NCI-H187 (cell line): ENCODE measurements around the gene TLX3.

Source experiments
- DNase-seq, 2 experiments: peaks; one replicate each; lab custom pipeline; 2025; lab: John Stamatoyannopoulos, UW

Gene TLX3

GRCh38 chr5:171306166-171306565, 2.9 kb upstream of the TLX3 start:
- DNase-seq: no peak

DNA sequence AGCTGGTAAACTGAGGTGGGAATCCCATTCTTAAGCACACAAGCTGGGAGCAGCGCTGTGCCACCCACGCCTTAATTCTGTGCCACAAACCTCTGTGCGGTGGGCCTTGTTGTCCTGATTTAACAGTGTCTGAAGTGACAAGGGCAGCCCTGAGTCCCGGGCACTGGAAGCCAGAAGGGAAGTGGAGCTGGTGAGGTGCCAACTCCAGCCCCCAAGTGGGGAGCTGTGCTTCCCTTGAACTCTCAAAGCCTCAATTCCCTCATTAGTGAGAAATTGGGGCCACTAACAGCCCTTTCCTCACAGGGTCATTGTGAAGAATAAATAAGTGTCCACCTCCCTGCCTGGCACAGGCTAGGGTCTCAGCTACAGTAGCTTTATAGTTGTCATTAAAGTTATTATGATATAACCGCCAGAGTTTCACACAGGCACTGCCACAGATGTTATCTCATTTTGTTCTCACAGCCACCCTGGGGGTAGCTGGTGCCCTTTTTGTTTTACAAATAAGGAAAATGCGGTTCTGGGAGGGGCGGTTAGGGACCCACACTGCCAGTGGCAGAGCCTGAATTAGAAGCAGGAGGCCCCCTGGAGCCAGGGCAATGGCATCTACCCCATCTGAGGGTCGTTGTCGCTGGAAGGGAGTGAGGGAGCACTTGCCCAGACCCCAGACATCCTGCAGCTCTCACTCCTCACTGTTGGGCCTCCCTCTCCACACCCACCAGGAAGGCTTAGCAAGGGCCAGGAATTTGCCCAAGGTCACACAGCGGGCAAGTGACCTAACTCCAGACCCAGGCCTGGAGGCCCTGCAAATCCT, 2.1 kb upstream of the TLX3 start:
- DNase-seq: no peak

DNA sequence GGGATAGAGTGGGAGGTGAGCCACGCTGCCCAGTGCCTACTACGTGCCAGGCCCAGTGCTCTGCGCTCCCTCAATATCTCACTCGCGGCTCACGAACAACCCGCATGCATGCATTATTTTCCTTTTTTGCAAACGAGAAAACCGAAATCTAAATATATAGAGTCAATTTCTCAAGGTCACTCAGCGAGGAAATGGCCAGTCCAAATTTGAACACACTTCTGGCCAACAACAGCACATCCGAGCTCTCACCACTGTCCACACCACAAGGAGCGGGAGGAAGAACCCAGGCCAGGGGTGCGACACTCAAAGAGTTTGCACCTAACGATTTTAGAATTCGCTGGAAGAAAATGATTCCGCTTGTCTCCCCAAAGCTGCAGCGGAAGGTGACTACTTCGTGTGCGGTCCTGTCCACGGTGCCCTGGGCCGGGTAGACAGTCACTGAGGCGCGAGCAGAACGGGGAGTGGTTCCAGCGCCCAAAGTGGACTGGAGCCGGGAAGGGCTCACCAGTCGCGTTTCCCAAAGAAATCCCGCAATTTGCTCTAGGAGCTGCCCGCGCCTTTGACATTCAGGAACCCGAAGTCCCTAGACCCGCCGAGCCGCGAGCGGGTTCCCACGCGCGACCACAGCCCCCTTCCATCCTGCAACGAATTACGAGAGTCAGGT, 1.1 kb upstream of the TLX3 start:
- DNase-seq: no peak

DNA sequence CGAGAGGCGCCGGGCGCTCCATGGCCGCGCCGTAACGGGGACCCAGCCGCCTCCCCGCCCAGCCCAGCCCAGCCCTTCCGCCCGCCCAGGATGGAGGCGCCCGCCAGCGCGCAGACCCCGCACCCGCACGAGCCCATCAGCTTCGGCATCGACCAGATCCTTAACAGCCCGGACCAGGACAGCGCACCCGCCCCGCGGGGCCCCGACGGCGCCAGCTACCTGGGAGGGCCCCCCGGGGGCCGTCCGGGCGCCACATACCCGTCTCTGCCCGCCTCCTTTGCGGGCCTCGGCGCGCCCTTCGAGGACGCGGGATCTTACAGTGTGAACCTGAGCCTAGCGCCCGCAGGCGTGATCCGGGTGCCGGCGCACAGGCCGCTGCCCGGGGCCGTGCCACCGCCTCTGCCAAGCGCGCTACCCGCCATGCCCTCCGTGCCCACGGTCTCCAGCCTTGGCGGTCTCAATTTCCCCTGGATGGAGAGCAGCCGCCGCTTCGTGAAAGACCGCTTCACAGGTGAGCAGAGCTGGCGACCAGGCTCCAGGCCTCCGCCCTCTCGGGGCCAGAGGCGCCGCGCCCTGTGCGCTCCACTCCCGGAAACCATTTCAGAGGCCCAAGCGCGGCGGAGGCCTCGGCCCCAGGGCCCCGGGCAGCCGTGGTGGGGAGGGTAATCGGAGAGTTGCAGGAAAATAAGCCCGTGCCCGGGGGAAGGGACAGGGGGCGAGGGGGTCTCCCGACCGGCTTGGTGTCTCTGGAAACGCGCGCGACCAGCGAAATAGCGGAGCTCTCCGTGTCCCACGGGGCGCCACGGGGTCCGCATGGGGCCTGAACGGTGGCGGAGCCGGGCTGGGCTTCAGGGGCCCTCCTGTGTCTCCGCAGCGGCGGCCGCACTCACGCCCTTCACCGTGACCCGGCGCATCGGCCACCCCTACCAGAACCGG, 496 bp downstream of the TLX3 start:
- DNase-seq: no peak

DNA sequence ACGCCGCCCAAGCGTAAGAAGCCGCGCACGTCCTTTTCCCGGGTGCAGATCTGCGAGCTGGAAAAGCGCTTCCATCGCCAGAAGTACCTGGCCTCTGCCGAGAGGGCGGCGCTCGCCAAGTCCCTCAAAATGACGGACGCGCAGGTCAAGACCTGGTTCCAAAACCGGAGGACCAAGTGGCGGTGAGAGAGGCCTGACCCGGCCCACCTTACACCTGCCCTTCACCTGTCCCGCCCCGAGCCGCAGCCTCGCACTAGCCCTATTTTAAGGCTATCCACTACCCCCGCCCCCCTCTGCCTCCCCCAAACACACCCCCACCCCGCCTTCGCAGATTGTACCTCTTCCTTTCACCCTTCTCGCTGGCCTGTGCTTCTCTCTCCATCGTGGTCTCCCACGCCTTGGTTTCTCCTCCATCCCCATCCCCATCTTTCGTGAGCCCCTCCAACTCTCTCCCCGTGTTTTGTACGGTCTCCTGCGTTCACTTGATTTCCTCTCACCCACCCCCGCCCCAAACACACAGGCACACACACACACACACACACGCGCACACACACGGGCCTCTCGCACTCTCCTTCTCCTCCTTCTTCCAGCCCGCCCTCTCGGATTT, 1.3 kb downstream of the TLX3 start:
- DNase-seq: no peak

DNA sequence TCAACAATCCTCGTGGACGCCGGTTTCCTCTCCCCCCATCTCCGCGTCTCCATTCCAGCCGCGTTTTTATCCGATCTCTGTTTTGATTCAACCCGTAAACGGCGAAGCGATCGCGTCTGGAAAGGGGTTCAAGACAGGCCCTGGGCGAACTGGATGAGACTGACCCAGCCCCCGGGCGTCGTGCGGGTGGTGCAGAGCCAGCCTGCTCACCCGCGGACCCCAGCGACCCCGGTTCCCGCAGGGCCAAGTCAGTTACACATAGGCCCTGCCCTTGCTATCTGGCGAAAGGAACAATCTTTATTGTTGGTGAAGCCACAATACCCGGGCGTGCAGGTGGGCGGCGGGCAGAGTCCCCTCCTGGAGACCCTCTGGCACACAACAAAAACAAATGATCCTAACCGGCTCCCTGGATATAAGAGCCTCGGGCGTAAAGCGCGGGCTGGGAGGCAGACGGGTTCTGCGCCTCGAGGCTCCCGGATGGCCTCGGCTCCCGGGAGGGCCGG, 1.8 kb downstream of the TLX3 start:
- DNase-seq: no peak

GRCh38 chr5:171311322-171312077, 2.5 kb downstream of the TLX3 start:
- DNase-seq: peak in 1 of 2 experiments; percentile 14

DNA sequence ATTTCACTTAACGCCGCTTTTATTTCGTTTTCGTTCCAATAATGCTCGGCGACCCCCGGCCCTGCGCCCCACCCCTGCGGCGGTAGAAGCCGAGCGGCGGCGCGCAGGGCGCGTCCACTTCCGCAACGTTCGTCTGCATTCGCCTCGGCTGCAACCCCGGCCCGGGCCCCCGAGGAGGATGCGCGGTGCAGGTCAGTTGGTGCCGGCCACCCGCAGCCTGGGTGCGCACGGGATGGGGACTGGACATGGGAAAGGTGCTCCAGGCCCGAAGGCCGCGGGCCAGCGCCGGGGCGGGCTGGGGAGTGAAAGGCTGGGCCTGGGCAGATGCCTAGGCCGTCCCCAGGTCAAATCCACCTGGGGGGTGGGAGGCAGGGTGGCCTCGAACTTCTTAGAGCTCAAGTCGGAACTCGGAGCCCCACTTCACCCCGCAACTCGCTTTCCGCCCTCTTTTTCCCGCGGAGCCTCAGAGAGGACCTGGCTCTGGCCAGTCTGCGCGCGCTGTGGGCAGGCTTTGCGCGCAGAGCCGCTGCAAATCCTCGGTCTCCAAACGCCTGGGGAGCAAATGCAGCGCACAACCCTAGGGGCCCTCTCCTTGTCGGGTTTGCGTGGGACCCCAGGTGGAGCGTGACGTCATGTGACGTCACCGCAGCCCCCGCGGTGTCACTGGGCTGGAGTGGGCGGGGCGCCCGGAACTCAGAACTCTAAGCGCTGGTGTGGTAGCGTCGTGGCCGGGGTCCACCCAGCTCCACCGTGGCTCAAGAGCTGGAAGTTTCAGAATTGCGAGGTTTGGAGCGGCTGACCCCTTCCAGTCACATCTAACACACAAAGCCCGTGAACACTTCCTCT, 3.3 kb downstream of the TLX3 start:
- DNase-seq: no peak

- no peak for DNase-seq
Measured at GRCh38 chr5:171313481-171314206, 4.6 kb downstream of the TLX3 start.

- no peak for DNase-seq
Measured at GRCh38 chr5:171314728-171315385, 5.8 kb downstream of the TLX3 start.

- no peak for DNase-seq
Measured at GRCh38 chr5:171315386-171315891, 6.4 kb downstream of the TLX3 start.

- no peak for DNase-seq
Measured at GRCh38 chr5:171315925-171316257, 6.8 kb downstream of the TLX3 start.

DNA sequence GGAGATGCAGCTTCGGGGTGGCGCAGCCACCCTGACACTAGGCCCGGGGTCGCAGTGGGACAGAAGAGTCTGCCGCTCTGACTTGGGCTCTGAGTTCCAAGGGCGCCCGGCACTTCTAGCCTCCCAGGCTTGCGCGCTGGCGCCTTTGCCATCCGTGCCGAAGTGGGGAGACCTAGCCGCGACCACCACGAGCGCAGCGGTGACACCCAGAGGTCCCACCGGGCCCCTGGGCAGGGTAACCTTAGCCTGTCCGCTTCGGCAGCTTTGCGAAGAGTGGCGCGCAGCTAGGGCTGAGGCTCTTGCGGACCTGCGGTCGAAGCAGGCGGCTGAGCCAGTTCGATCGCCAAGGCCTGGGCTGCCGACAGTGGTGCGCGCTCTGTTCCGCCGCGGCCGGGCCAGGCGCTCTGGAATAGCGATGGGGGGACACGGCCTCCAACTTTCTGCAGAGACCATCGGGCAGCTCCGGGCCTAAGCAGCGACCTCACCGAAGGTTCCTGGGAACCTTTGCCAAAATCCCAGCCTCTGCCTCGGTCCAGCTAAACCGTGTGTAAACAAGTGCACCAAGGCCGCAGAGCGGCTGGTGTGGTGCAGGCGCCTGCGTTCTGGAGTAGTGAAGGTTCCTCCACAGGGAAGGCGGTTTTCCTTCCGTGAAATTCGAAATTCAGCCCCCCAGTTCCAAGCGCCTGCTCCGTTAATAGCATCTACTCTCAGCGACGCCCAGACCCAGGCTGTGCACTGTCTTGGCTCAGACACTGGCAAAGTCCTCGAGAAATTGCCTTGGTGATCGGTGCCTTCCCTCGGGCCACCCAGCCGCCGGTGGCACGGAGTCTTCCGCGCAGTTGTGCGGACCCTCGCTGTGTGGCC, 7.4 kb downstream of the TLX3 start:
- DNase-seq: no peak

- DNase-seq: no peak
Measured at GRCh38 chr5:171317230-171317629, 8.2 kb downstream of the TLX3 start.

DNA sequence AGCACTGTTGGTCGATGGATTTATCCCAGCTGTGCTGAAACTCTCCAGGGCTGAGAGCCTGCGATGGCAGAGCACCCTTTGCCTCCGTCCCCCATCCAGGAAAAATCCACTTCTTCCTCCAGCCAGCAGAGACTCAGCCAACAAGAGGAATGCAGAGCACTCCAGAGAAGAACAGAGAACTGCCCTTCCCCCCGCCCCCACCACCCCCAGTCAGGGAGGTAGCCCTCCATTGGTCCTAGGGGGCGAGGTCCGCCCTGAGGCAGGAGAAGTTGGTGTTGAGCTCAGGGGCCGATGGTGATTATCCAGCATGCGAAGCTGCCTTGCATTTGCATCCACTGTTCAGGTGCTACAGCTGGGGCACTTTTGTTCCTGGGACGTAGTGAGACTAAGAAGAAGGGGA, 9.0 kb downstream of the TLX3 start:
- DNase-seq: no peak

DNA sequence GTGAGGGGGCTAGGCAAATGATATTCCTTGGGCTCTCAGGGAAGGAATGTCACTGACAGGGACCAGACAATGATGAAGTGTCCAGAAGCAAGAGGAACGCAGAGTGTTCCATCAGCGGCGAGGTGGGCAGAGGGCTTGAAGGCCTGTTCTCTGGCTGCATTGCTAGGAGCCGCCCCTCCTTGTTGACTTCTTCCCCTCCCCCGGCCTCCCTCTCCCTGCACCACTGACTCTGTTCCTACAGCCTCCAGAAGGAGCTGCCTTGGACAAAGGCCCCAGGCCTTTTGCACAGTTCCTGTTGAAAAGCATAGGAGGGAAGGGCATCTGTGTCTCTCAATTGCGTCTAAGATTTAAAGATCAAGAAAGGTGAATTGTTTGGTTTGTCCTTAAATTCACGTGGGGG, 12.4 kb downstream of the TLX3 start:
- DNase-seq: no peak

- no peak for DNase-seq
Measured at GRCh38 chr5:171322527-171322926, 13.5 kb downstream of the TLX3 start.

DNA sequence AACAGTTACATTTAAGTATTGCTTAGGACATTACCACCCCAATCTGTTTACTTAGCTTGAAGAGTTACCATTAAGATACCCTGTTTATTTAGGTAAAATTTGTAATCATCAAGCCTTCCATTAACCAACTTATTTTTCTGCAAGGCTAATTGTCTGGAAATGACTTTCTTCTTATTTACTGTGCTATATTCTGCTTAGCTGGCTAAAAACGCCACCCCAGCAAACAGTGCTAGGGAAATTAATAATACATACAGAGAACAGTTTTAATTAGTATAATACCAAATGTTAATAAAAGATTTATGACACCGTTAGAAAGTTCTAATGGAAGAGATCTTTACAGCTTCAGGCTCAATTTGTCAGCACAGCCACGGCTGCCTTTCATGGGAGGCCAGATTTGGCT, 14.0 kb downstream of the TLX3 start:
- no peak for DNase-seq
